ENCODE measurements around the gene RFC3. TPM values are rescaled to one million over a fixed set of nuclear protein-coding genes. Genes with fewer than 3 reads are reported as not detected.

RFC3 gene
- total RNA-seq, 1 donor from 2014 or later, result 82.7 TPM

DNA sequence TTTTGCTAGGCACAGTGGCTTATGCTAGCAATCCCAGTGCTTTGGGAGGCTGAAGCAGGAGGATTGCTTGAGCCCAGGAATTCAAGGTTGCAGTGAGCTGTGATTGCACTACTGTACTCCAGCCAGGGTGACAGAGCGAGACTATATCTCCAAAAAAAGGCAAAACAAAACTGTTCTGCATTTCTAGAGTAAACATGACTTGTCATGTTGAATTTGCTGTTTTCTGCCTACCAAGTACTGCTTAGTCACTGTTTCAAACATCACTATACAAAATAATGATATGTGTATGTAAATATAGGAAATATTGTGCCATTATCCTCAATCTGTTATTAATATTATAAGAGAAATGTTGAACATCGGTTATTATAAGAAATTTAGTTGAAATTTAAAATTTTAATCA lies 9.2 kb downstream of the RFC3 start:
- Histone ChIP-seq H3K27ac (no peak overlapping the region), H3K27me3 (no peaks in the 10 kb centered on the region), H3K36me3 (peaks cover 36% of the 10 kb centered on the region), H3K4me2 (no peak overlapping the region), H3K4me3 (no peak overlapping the region), H3K79me2 (ENCODE audit: low read depth) (peaks cover 33% of the 10 kb centered on the region), H3K4me1 (no peaks in the 10 kb centered on the region), H3K9ac (no peak overlapping the region), H2AFZ (replicated peaks) (no peak overlapping the region), H3K9me3 (ENCODE audit: low read depth) (no peaks in the 10 kb centered on the region), H3F3A (ENCODE audit: low read depth) (no peaks in the 10 kb centered on the region), H4K20me1 (ENCODE audit: low read depth) (no peaks in the 10 kb centered on the region)
- Mint-ChIP-seq H3K4me1 (no peaks in the 10 kb centered on the region), H3K36me3 (peaks cover 23% of the 10 kb centered on the region), H3K9me3 (no peaks in the 10 kb centered on the region), H3K27me3 (ENCODE audit: insufficient read depth, low read depth) (no peaks in the 10 kb centered on the region), H3K4me3 (no peak overlapping the region), H3K27ac (no peak overlapping the region)
- TF ChIP-seq, protein P1, sequence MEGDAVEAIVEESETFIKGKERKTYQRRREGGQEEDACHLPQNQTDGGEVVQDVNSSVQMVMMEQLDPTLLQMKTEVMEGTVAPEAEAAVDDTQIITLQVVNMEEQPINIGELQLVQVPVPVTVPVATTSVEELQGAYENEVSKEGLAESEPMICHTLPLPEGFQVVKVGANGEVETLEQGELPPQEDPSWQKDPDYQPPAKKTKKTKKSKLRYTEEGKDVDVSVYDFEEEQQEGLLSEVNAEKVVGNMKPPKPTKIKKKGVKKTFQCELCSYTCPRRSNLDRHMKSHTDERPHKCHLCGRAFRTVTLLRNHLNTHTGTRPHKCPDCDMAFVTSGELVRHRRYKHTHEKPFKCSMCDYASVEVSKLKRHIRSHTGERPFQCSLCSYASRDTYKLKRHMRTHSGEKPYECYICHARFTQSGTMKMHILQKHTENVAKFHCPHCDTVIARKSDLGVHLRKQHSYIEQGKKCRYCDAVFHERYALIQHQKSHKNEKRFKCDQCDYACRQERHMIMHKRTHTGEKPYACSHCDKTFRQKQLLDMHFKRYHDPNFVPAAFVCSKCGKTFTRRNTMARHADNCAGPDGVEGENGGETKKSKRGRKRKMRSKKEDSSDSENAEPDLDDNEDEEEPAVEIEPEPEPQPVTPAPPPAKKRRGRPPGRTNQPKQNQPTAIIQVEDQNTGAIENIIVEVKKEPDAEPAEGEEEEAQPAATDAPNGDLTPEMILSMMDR (IDR thresholded peaks at IDR 0.05), result no peak
- TF ChIP-seq EZH2phosphoT487 (IDR thresholded peaks at IDR 0.05), result no peak
- TF ChIP-seq EZH2 (IDR thresholded peaks at IDR 0.05), result no peak
- DNase-seq (ENCODE audit: low spot score), result no peak

DNA sequence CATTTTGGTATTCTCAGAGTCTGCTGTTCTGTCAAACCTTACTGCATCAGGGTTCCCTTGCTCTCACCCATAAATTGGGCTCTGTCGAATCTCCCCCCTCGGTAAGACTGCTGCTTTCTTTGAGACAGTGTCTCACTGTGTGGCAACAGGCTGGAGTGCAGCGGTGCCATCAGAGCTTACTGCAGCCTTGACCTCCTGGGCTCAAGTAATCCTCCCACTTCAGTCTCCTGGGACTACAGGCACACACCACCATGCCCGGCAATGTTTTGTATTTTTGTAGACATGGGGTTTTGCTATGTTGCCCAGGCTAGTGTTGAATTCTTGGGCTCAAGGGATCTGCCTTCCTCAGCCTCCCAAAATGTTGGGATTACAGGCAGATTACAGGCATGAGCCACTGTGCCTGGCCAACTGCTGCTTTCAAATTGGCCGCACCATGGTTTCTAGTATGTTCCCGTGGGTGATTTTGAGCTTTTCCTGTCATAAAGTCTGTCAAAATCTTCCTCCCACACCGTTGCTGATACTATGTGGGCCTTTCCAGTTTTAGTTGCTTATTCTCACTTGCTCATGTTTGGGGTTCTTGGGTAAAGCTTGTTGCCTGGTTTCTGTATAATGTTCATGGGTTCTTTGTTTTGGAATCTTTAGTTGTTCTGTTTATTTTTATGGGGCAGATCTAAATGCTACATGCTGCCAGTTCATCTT lies 10.6 kb downstream of the RFC3 start:
- no peaks in the 10 kb centered on the region for H3K9me3 ChIP-seq (ENCODE audit: low read depth)
- H3K27ac Mint-ChIP-seq, result no peak overlapping the region
- no peak overlapping the region for H3K4me2 ChIP-seq
- no peak overlapping the region for H3K9ac ChIP-seq
- no peaks in the 10 kb centered on the region for H3K4me1 Mint-ChIP-seq
- no peak overlapping the region for H3K4me3 ChIP-seq
- no peak overlapping the region for H3K27ac ChIP-seq
- H3K36me3 ChIP-seq, result peaks cover 41% of the 10 kb centered on the region
- H3K36me3 Mint-ChIP-seq, result peaks cover 19% of the 10 kb centered on the region
- H3K79me2 ChIP-seq (ENCODE audit: low read depth), result peaks cover 21% of the 10 kb centered on the region
- TF ChIP-seq, protein P1 (IDR thresholded peaks at IDR 0.05), result no peak
- TF ChIP-seq EZH2 (IDR thresholded peaks at IDR 0.05) (no peak), EZH2phosphoT487 (IDR thresholded peaks at IDR 0.05) (no peak)
- no peak for DNase-seq (ENCODE audit: low spot score)
- H3K4me3 Mint-ChIP-seq, result no peak overlapping the region
- H3F3A ChIP-seq (ENCODE audit: low read depth), result no peaks in the 10 kb centered on the region
- H3K9me3 Mint-ChIP-seq, result no peaks in the 10 kb centered on the region
- H3K4me1 ChIP-seq, result no peaks in the 10 kb centered on the region
- H3K27me3 ChIP-seq, result no peaks in the 10 kb centered on the region
- H4K20me1 ChIP-seq (ENCODE audit: low read depth), result no peaks in the 10 kb centered on the region
- no peaks in the 10 kb centered on the region for H3K27me3 Mint-ChIP-seq (ENCODE audit: insufficient read depth, low read depth)
- no peak overlapping the region for H2AFZ ChIP-seq (replicated peaks)

DNA sequence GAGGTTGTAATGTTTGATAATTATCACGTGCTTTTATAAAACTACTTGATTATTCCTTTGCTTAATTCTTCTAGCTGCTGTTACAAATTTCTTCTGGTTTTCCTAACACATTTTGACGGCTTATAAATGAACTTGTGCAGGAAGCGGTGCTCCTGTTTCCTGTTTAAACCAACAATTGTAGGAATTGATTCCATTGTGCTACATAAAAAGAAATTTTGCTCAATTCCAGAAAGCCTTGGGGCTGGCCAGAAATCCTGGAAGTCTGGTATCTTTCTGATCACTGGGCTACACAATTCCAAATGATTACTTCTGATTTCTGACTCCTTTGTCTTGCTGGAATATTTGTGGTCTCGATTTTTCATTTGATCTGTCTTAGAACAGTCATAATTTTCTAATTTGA lies 14.9 kb downstream of the RFC3 start:
- DNase-seq (ENCODE audit: low spot score), result no peak
- no peak for TF ChIP-seq EZH2phosphoT487 (IDR thresholded peaks at IDR 0.05)
- no peak for TF ChIP-seq EZH2 (IDR thresholded peaks at IDR 0.05)
- TF ChIP-seq, protein P1 (IDR thresholded peaks at IDR 0.05), result no peak
- H3K4me1 Mint-ChIP-seq, result no peaks in the 10 kb centered on the region
- Histone ChIP-seq H3K27me3 (no peaks in the 10 kb centered on the region), H2AFZ (replicated peaks) (no peak overlapping the region), H3K4me2 (no peak overlapping the region), H3K79me2 (ENCODE audit: low read depth) (no peaks in the 10 kb centered on the region), H3K9me3 (ENCODE audit: low read depth) (no peaks in the 10 kb centered on the region), H3K9ac (no peak overlapping the region), H4K20me1 (ENCODE audit: low read depth) (no peaks in the 10 kb centered on the region), H3K36me3 (peaks cover 44% of the 10 kb centered on the region), H3K4me3 (no peak overlapping the region), H3K4me1 (no peaks in the 10 kb centered on the region), H3F3A (ENCODE audit: low read depth) (no peaks in the 10 kb centered on the region), H3K27ac (no peak overlapping the region)
- peaks cover 34% of the 10 kb centered on the region for H3K36me3 Mint-ChIP-seq
- no peaks in the 10 kb centered on the region for H3K9me3 Mint-ChIP-seq
- no peaks in the 10 kb centered on the region for H3K27me3 Mint-ChIP-seq (ENCODE audit: insufficient read depth, low read depth)
- H3K4me3 Mint-ChIP-seq, result no peak overlapping the region
- no peak overlapping the region for H3K27ac Mint-ChIP-seq

Measured in neural progenitor cell (in vitro differentiated cells).